ENCODE results near the gene SUPT3H. TPM values are rescaled to one million over a fixed set of nuclear protein-coding genes. Genes with fewer than 3 reads are reported as not detected.

Gene SUPT3H
- polyA plus RNA-seq, 1 donor (not counting 4 experiments of a cell fraction or from before 2014, with no cell fraction given) = 7.6 TPM

GRCh38 chr6:45138765-45139164, 239.0 kb downstream of the SUPT3H start:
- Histone ChIP-seq H2AFZ (ENCODE audit: control insufficient read depth, low read length) (no peak overlapping the region), H3K4me3 (ENCODE audit: control insufficient read depth in 2 of 3, extremely low read depth in 1 of 3, insufficient read depth in 2 of 3, low read depth in 1 of 3, low read length in 3 of 3) (no peak overlapping the region), H3K9me1 (ENCODE audit: control insufficient read depth, extremely low read depth, insufficient read depth, low read length) (no peaks in the 10 kb centered on the region), H3K36me3 (ENCODE audit: control insufficient read depth in 2 of 2, extremely low read depth in 1 of 2, insufficient read depth in 2 of 2, low read length in 2 of 2) (no peaks in the 10 kb centered on the region), H3K79me2 (ENCODE audit: control insufficient read depth, insufficient read depth, low read length) (no peaks in the 10 kb centered on the region), H4K20me1 (ENCODE audit: control insufficient read depth, extremely low read depth, insufficient read depth, low read length) (no peaks in the 10 kb centered on the region), H3K27me3 (ENCODE audit: control insufficient read depth, extremely low read depth, insufficient read depth, low read length) (no peaks in the 10 kb centered on the region), H3K9ac (ENCODE audit: control insufficient read depth, extremely low read depth, insufficient read depth, low read length) (no peak overlapping the region), H3K4me2 (ENCODE audit: control insufficient read depth, extremely low read depth, insufficient read depth, low read depth, low read length) (no peak overlapping the region), H3K27ac (ENCODE audit: control insufficient read depth, insufficient read depth, low read length) (no peak overlapping the region), H3K4me1 (ENCODE audit: control insufficient read depth, extremely low read depth, insufficient read depth, low read length) (no peaks in the 10 kb centered on the region), H3K9me3 (ENCODE audit: control insufficient read depth, low read depth, low read length) (no peaks in the 10 kb centered on the region)
- DNase-seq (ENCODE audit: low read depth, low spot score) = no peak
- dilution Hi-C loops (cut with MboI; ENCODE audit: extremely low pct_ligation_motif_present, low sequenced_read_pairs) = no loop called here
- no peak for TF ChIP-seq EZH2 (IDR thresholded peaks at IDR 0.05; ENCODE audit: low read length)
- FAIRE-seq = no peak

- H3K9ac ChIP-seq (ENCODE audit: control insufficient read depth, extremely low read depth, insufficient read depth, low read length) = no peak overlapping the region
- TF ChIP-seq EZH2 (IDR thresholded peaks at IDR 0.05; ENCODE audit: low read length) = no peak
- TF ChIP-seq CTCF (optimal IDR thresholded peaks at IDR 0.05 in 1 of 3, IDR thresholded peaks at IDR 0.05 in 1 of 3, conservative IDR thresholded peaks at IDR 0.05 in 1 of 3; ENCODE audit: extremely low read depth in 1 of 3, insufficient read depth in 2 of 3, low read length in 3 of 3) = no peak
- no peaks in the 10 kb centered on the region for H3K27me3 ChIP-seq (ENCODE audit: control insufficient read depth, extremely low read depth, insufficient read depth, low read length)
- no peaks in the 10 kb centered on the region for H3K9me3 ChIP-seq (ENCODE audit: control insufficient read depth, low read depth, low read length)
- no peak overlapping the region for H3K4me3 ChIP-seq (ENCODE audit: control insufficient read depth in 2 of 3, extremely low read depth in 1 of 3, insufficient read depth in 2 of 3, low read depth in 1 of 3, low read length in 3 of 3)
- no peak for FAIRE-seq
- no peak overlapping the region for H3K27ac ChIP-seq (ENCODE audit: control insufficient read depth, insufficient read depth, low read length)
- no peaks in the 10 kb centered on the region for H4K20me1 ChIP-seq (ENCODE audit: control insufficient read depth, extremely low read depth, insufficient read depth, low read length)
- dilution Hi-C loops (cut with MboI; ENCODE audit: extremely low pct_ligation_motif_present, low sequenced_read_pairs) = no loop called here
- H3K79me2 ChIP-seq (ENCODE audit: control insufficient read depth, insufficient read depth, low read length) = no peaks in the 10 kb centered on the region
- H3K36me3 ChIP-seq (ENCODE audit: control insufficient read depth in 2 of 2, extremely low read depth in 1 of 2, insufficient read depth in 2 of 2, low read length in 2 of 2) = no peaks in the 10 kb centered on the region
- H3K9me1 ChIP-seq (ENCODE audit: control insufficient read depth, extremely low read depth, insufficient read depth, low read length) = no peaks in the 10 kb centered on the region
- no peak overlapping the region for H3K4me2 ChIP-seq (ENCODE audit: control insufficient read depth, extremely low read depth, insufficient read depth, low read depth, low read length)
- no peak overlapping the region for H2AFZ ChIP-seq (ENCODE audit: control insufficient read depth, low read length)
- DNase-seq (ENCODE audit: low read depth, low spot score) = no peak
- no peaks in the 10 kb centered on the region for H3K4me1 ChIP-seq (ENCODE audit: control insufficient read depth, extremely low read depth, insufficient read depth, low read length)
These were observed 241.2 kb downstream of the SUPT3H start for GRCh38 chr6:45136495-45136894.

- dilution Hi-C loops (cut with MboI; ENCODE audit: extremely low pct_ligation_motif_present, low sequenced_read_pairs) = no loop called here
- Histone ChIP-seq H3K79me2 (ENCODE audit: control insufficient read depth, insufficient read depth, low read length) (no peaks in the 10 kb centered on the region), H3K27me3 (ENCODE audit: control insufficient read depth, extremely low read depth, insufficient read depth, low read length) (no peaks in the 10 kb centered on the region), H3K36me3 (ENCODE audit: control insufficient read depth in 2 of 2, extremely low read depth in 1 of 2, insufficient read depth in 2 of 2, low read length in 2 of 2) (no peaks in the 10 kb centered on the region), H2AFZ (ENCODE audit: control insufficient read depth, low read length) (no peak overlapping the region), H3K4me2 (ENCODE audit: control insufficient read depth, extremely low read depth, insufficient read depth, low read depth, low read length) (no peak overlapping the region), H3K9ac (ENCODE audit: control insufficient read depth, extremely low read depth, insufficient read depth, low read length) (no peak overlapping the region), H4K20me1 (ENCODE audit: control insufficient read depth, extremely low read depth, insufficient read depth, low read length) (no peaks in the 10 kb centered on the region), H3K27ac (ENCODE audit: control insufficient read depth, insufficient read depth, low read length) (no peak overlapping the region), H3K9me3 (ENCODE audit: control insufficient read depth, low read depth, low read length) (no peaks in the 10 kb centered on the region), H3K4me1 (ENCODE audit: control insufficient read depth, extremely low read depth, insufficient read depth, low read length) (no peaks in the 10 kb centered on the region), H3K9me1 (ENCODE audit: control insufficient read depth, extremely low read depth, insufficient read depth, low read length) (no peaks in the 10 kb centered on the region), H3K4me3 (ENCODE audit: control insufficient read depth in 2 of 3, extremely low read depth in 1 of 3, insufficient read depth in 2 of 3, low read depth in 1 of 3, low read length in 3 of 3) (no peak overlapping the region)
- FAIRE-seq = no peak
- TF ChIP-seq CTCF (optimal IDR thresholded peaks at IDR 0.05 in 1 of 3, IDR thresholded peaks at IDR 0.05 in 1 of 3, conservative IDR thresholded peaks at IDR 0.05 in 1 of 3; ENCODE audit: extremely low read depth in 1 of 3, insufficient read depth in 2 of 3, low read length in 3 of 3) = no peak
- no peak for TF ChIP-seq EZH2 (IDR thresholded peaks at IDR 0.05; ENCODE audit: low read length)
- DNase-seq (ENCODE audit: low read depth, low spot score) = no peak
These were observed 245.0 kb downstream of the SUPT3H start for GRCh38 chr6:45132658-45133294.
